SK-N-SH (cell line): Measurements from ENCODE around the gene BAZ1A.

Source experiments
- CTCF ChIP-seq: fragments of 200-600 bp; sonication (generic); IDR thresholded peaks from 2 replicates; pipeline ENCODE4 v1.6.1; 2017; ENCODE audit warnings: antibody characterized with exemption, mild to moderate bottlenecking, moderate library complexity
- FOXM1 ChIP-seq: IDR thresholded peaks from 2 replicates; pipeline ENCODE4 v1.4.0; 2012; ENCODE audit warnings: low read depth, mild to moderate bottlenecking
- MXI1 ChIP-seq: IDR thresholded peaks from 2 replicates; pipeline ENCODE4 v1.6.1; 2012; ENCODE audit warnings: mild to moderate bottlenecking, low read depth, low read length, improper control_type of control experiment

- no peak for TF ChIP-seq CTCF
- TF ChIP-seq FOXM1, result no peak
- TF ChIP-seq MXI1, result no peak
Observed at GRCh38 chr14:34794217-34794616, 80.9 kb downstream of the BAZ1A start.
